NCI-H2081 (cell line): ENCODE data around the gene HRNR.

ENCODE experiments used
- DNase-seq, 2 experiments: peaks; one replicate each; lab custom pipeline; 2025; lab: John Stamatoyannopoulos, UW

HRNR gene

GRCh38 chr1:152188673-152189591 is 35.1 kb downstream of the HRNR start:
- no peak for DNase-seq

DNA sequence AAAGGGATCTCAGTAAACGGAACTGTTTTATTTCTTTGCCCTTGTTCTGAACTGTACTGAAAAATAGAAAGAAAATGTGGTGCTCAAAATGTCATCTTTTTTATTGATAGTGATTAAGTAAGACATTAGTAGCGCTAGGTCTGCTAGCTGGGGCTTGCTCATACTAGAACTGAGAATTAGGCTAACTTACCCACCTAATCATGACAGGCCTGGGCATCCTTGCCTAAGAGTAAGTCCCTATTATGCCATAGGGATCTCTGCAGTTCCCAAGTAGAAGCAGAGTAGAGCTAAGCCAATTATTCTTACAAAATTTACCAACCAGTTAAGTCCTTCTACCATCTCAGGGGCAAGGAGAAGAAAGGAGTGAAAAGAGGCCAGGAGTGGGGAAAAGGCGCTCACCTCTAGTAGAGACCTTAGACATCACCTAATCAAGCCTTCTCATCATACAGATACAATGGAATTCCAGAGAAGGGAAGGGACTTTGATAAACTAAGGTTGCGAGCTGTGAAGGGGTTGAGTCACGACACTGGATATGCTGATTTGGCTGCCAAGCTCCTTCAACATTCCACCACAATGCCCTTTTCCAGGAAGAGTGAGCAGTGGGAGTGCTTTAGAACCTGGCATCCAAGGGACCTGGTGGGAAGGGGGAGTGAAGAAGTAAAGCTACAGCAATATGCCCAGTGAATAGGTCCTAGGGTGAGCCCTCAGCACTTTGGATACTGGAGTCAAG is 37.3 kb downstream of the HRNR start:
- no peak for DNase-seq

- peak; percentile 32 to 39 for DNase-seq
These were observed 38.2 kb downstream of the HRNR start for GRCh38 chr1:152185544-152186391.

DNA sequence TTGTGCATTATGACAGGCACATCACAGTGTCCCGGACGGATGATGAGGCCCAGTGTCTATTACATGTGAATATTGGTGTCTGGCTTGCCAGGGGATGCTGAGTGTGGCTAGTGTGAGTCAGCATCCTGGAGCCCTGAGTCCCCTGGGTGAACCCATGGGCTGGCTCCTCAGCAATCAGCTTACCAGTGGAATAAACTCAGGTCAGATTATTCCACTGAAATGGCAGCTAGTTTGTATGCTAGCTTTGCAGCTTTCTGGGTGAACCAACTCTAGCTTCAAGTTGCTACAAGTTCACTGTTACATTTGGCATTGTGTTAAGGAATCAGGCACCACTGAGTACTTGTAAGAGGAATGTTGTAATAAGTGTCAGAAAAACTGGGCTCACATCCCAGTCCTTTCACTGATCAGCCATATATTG is 41.0 kb downstream of the HRNR start:
- DNase-seq: no peak

- DNase-seq: no peak
These were observed 41.6 kb downstream of the HRNR start for GRCh38 chr1:152182431-152182830.

DNA sequence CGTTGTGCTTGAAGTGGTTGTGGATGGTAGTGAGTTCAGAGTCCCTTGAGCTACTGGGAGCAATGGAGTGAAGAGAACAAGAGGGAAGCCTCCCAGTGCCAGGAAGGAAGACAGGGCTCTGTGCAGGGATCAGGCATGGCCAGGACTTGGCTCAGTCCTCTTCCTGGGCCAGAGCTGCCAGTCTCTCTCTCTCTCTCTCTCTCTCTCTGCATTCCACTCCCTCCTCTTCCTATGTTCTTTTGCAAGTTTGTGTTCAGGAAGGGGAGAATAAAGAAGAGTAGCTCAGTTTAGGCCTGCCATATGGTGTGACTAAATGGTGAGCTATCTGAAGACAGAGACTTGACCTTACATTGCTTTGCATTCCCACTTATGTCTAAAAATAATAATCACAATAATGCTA is 44.4 kb downstream of the HRNR start:
- DNase-seq: no peak

- no peak for DNase-seq
These were observed 53.6 kb downstream of the HRNR start for GRCh38 chr1:152170287-152170905.

GRCh38 chr1:152169366-152170025 is 54.5 kb downstream of the HRNR start:
- DNase-seq: no peak

DNA sequence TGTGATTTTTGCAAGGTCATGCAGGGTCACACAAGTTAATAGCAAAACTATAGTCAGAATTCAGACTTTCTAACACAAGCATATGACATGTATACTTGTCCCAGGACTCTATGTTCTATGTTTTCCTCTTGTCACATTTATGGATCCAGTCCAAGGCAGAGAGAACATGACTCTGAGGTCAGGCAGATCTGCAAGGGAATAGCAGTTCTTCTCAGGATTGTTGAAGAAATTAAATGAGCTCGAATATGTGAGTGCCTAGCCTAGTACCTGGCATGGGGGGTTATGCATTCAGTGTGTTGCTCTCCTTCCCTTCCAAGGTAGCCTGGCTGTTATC is 55.5 kb downstream of the HRNR start:
- DNase-seq: no peak

GRCh38 chr1:152167835-152168534 is 56.0 kb downstream of the HRNR start:
- no peak for DNase-seq

DNA sequence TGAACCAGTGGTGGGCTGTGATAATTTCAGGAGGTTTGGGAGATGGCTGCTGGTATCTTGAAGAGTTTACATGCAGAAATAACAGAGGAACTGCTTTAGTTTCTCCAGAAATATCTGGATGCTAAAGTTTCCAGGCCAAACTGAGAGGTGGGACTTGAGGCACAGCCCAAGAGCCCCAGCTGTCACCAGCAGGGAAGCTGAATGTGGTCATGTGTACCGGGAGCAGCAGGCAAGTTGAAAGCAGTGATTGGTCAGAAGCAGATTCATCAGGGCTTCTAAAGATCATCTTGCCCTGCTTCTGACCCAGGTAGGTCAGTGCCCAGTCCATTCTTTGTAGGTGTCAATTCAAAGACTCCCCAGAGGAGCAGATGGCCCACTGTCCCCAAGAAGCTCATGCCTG is 57.0 kb downstream of the HRNR start:
- no peak for DNase-seq

GRCh38 chr1:152165286-152166077 is 58.5 kb downstream of the HRNR start:
- no peak for DNase-seq

DNA sequence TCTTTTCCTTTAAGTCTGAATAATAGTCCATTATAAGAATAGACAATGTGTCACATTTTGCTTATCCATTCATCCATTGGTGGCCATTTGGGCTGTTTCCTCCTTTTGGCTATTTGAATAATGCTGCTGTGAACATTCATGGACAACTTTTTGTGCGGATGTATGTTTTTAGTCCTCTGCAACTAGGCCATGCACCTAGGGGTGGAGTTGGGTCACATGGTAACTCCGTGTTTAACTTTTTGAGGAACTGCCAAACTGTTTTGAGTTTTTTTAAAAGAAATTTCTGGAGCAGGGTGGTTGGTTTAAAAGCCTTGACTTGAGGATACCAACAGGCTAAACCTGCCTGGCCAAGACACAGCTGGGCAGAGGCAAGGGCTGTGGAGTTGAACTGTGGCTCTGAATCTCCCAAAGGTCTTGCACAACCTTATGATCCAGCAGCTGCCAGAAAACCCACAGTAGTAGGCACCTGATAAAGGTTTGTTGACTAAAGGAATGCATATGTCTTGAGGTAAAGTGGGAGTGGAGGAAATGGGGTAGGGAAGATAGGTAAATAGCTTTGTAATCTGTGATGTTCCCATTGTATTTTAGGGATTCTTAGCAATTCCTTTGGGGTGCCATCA is 59.4 kb downstream of the HRNR start:
- DNase-seq: no peak

DNA sequence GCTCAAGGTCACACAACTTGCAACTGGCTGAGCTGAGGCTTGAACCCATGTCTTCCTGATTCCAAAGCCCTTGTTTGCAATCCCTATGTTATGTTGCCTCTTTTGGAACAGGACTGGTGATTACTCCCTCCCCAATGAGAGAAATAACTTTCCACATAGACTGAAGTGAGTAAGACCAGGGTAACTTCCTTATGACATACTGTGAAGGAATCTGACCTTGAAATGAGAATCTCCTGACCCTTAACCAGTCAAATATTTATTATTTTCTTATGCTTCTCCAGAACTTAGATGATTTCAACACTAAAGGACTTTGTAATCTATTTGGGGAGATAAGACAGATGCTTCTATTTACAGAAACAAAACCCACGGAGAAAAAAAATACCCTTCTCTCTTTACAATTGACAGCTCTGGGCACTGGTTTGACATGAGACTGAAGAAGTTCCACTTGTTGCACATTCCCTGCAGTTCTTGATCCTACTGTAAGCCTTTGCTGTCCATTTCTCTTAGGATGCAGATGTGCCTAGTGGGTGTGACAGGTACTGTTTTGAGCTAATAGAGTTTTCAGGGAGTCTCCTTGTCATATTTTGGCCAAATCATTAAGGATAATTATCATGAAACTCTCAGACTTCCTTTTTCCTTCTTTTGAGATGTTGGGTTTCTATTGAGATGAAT is 61.1 kb downstream of the HRNR start:
- no peak for DNase-seq
